SK-N-SH (cell line): ENCODE results near the gene MAN2A1. TPM values are rescaled to one million over a fixed set of nuclear protein-coding genes. Genes with fewer than 3 reads are reported as not detected.

ENCODE experiments used
- CTCF ChIA-PET: fragments of 300-600, 350-600 bp; formaldehyde crosslinking; extraction: SDS; loops from one replicate; lab custom pipeline; 2021; lab: Yijun Ruan, JAX
- POLR2A ChIA-PET: fragments of 350-600 bp; sonication (Branson Sonifier 250); formaldehyde crosslinking; extraction: SDS; loops from one replicate; lab custom pipeline; 2020; ENCODE audit warnings: antibody characterized with exemption, inconsistent platforms; lab: Yijun Ruan, JAX
- DNase-seq: peaks from one replicate; pipeline ENCODE4 v3.0.0; 2012
- H2AFZ ChIP-seq: fragments of 200-600 bp; sonication (generic); 2 replicates; pipeline ENCODE4 v1.8.1; 2016; ENCODE audit warnings: antibody characterized with exemption, mild to moderate bottlenecking, low read depth
- H3F3A ChIP-seq: fragments of 200-600 bp; sonication (generic); replicated peaks from 2 replicates; pipeline ENCODE3; 2016; ENCODE audit warnings: antibody characterized with exemption, mild to moderate bottlenecking; ENCODE audit not compliant: insufficient read depth
- H3K27ac ChIP-seq, 2 experiments: fragments of 200-500 bp in 1 of 2; fragments of 200-600 bp in 1 of 2; sonication (Bioruptor generic) in 1 of 2; sonication (generic), shearing (Covaris generic) in 1 of 2; 2 replicates each; pipeline versions ENCODE4 v1.5.1 to v1.6.1; 2014 to 2016; ENCODE audit warnings: low read depth in 2 of 2, inconsistent platforms in 1 of 2, low read length in 1 of 2, mild to moderate bottlenecking in 1 of 2, mixed read lengths in 1 of 2
- H3K27me3 ChIP-seq: fragments of 200-600 bp; sonication (generic), shearing (Covaris generic); 2 replicates; pipeline ENCODE4 v1.6.1; 2016; ENCODE audit warnings: mixed run types; ENCODE audit not compliant: insufficient read depth
- H3K36me3 ChIP-seq, 2 experiments: fragments of 200-500 bp in 1 of 2; fragments of 200-600 bp in 1 of 2; sonication (Bioruptor generic) in 1 of 2; sonication (generic) in 1 of 2; replicated peaks in 1 of 2; 2 replicates each; pipeline versions ENCODE3 to v1.5.1; 2014 to 2016; ENCODE audit warnings: low read length in 1 of 2, mild to moderate bottlenecking in 1 of 2; ENCODE audit not compliant: insufficient read depth in 2 of 2, control insufficient read depth in 1 of 2
- H3K4me1 ChIP-seq, 2 experiments: fragments of 200-500 bp in 1 of 2; fragments of 200-600 bp in 1 of 2; sonication (Bioruptor generic) in 1 of 2; sonication (generic), shearing (Covaris generic) in 1 of 2; 2 replicates each; pipeline versions ENCODE4 v1.5.1 to v1.6.1; 2014 to 2016; ENCODE audit warnings: low read depth in 1 of 2, low read length in 1 of 2, mixed run types in 1 of 2; ENCODE audit not compliant: insufficient read depth in 2 of 2, control insufficient read depth in 1 of 2
- H3K4me2 ChIP-seq: fragments of 200-600 bp; sonication (generic), shearing (Covaris generic); 2 replicates; pipeline ENCODE4 v1.6.1; 2017; ENCODE audit warnings: mixed run types
- H3K4me3 ChIP-seq, 2 experiments: fragments of 200-500 bp in 1 of 2; fragments of 200-600 bp in 1 of 2; sonication (Bioruptor generic) in 1 of 2; sonication (generic), shearing (Covaris generic) in 1 of 2; 2 replicates each; pipeline versions ENCODE4 v1.5.1 to v1.8.1; 2014 to 2016; ENCODE audit warnings: low read depth in 2 of 2, inconsistent platforms in 1 of 2, low read length in 1 of 2, mild to moderate bottlenecking in 1 of 2, mixed read lengths in 1 of 2, moderate library complexity in 1 of 2
- H3K79me2 ChIP-seq: fragments of 200-600 bp; sonication (generic); 2 replicates; pipeline ENCODE4 v1.8.1; 2017; ENCODE audit warnings: mild to moderate bottlenecking; ENCODE audit not compliant: insufficient read depth
- H3K9ac ChIP-seq: fragments of 200-600 bp; sonication (generic); 2 replicates; pipeline ENCODE4 v1.6.1; 2017; ENCODE audit warnings: mixed run types
- H3K9me2 ChIP-seq: fragments of 200-600 bp; sonication (generic); 2 replicates; pipeline ENCODE4 v1.6.1; 2017; ENCODE audit warnings: mixed run types
- H3K9me3 ChIP-seq: fragments of 200-600 bp; sonication (generic); 2 replicates; pipeline ENCODE4 v1.6.1; 2017; ENCODE audit warnings: mixed run types, mild to moderate bottlenecking, moderate library complexity
- H4K20me1 ChIP-seq: fragments of 200-600 bp; sonication (generic); 2 replicates; pipeline ENCODE4 v1.6.1; 2017; ENCODE audit warnings: mild to moderate bottlenecking, mixed run types; ENCODE audit not compliant: insufficient read depth
- CHD2 ChIP-seq: fragments of 150-350 bp; IDR thresholded peaks from 2 replicates; pipeline ENCODE4 v1.6.1; 2018; ENCODE audit warnings: low read length; ENCODE audit not compliant: partially characterized antibody
- CTCF ChIP-seq: fragments of 200-600 bp; sonication (generic); IDR thresholded peaks from 2 replicates; pipeline ENCODE4 v1.6.1; 2017; ENCODE audit warnings: antibody characterized with exemption, mild to moderate bottlenecking, moderate library complexity
- ELF1 ChIP-seq: IDR thresholded peaks from 2 replicates; pipeline ENCODE4 v1.4.0; 2012
- EP300 ChIP-seq, 2 experiments: IDR thresholded peaks; 2 replicates each; pipeline versions ENCODE4 v1.4.0 to v1.6.1; 2012; ENCODE audit warnings: borderline replicate concordance in 1 of 2, low read depth in 1 of 2, low read length in 1 of 2
- FOXM1 ChIP-seq: IDR thresholded peaks from 2 replicates; pipeline ENCODE4 v1.4.0; 2012; ENCODE audit warnings: low read depth, mild to moderate bottlenecking
- IRF3 ChIP-seq: fragments of 150-350 bp; IDR thresholded peaks from 2 replicates; pipeline ENCODE4 v1.6.1; 2016; ENCODE audit warnings: mild to moderate bottlenecking, low read depth, low read length
- MEF2A ChIP-seq: IDR thresholded peaks from 2 replicates; pipeline ENCODE4 v1.4.0; 2012; ENCODE audit warnings: low read depth, borderline replicate concordance
- MXI1 ChIP-seq: IDR thresholded peaks from 2 replicates; pipeline ENCODE4 v1.6.1; 2012; ENCODE audit warnings: mild to moderate bottlenecking, low read depth, low read length, improper control_type of control experiment
- POLR2AphosphoS5 ChIP-seq: IDR thresholded peaks from 2 replicates; pipeline ENCODE4 v1.6.1; 2012; ENCODE audit warnings: low read depth, low read length
- RAD21 ChIP-seq: IDR thresholded peaks from 2 replicates; pipeline ENCODE4 v1.6.1; 2012; ENCODE audit warnings: mild to moderate bottlenecking, low read length
- REST ChIP-seq: IDR thresholded peaks from 2 replicates; pipeline ENCODE4 v1.6.1; 2012; ENCODE audit warnings: mild to moderate bottlenecking, low read depth, low read length, moderate library complexity
- SIN3A ChIP-seq: IDR thresholded peaks from 2 replicates; pipeline ENCODE4 v1.6.1; 2012; ENCODE audit warnings: low read depth, mild to moderate bottlenecking, low read length, moderate library complexity, borderline replicate concordance
- TCF12 ChIP-seq: IDR thresholded peaks from 2 replicates; pipeline ENCODE4 v1.4.0; 2012
- USF2 ChIP-seq: fragments of 150-350 bp; IDR thresholded peaks from 2 replicates; pipeline ENCODE4 v1.6.1; 2017; ENCODE audit warnings: antibody characterized with exemption, low read length, low read depth, borderline replicate concordance
- YY1 ChIP-seq: IDR thresholded peaks from 2 replicates; pipeline ENCODE4 v1.4.0; 2012; ENCODE audit warnings: low read depth, mild to moderate bottlenecking
- ZBTB33 ChIP-seq: IDR thresholded peaks from 2 replicates; pipeline ENCODE4 v1.4.0; 2012; ENCODE audit warnings: low read depth, borderline replicate concordance
- WGBS: methylation state at CpG from one replicate; pipeline ENCODE4 v1.1.6; 2017; ENCODE audit warnings: low lambda C conversion rate; 5-methylcytosine and 5-hydroxymethylcytosine counted together
- polyA plus RNA-seq, 3 experiments: library from polyadenylated mRNA; depleted of rRNA; stranded (reverse); fragments of >200 nt; gene quantifications; 2 replicates each; pipeline ENCODE4 v1.2.3, GENCODE V29; 2012

The MAN2A1 gene
- polyA plus RNA-seq, 1 of the 3 experiments (the other 2 are of a cell fraction): 19.7 TPM

- no peaks in the 10 kb centered on the region for H3K79me2 ChIP-seq
- no peak overlapping the region for H2AFZ ChIP-seq
- no peaks in the 10 kb centered on the region for H3K27me3 ChIP-seq
- TF ChIP-seq ZBTB33 (no peak), MXI1 (no peak), ELF1 (no peak), IRF3 (no peak), CTCF (no peak), USF2 (no peak), POLR2AphosphoS5 (no peak), FOXM1 (no peak), YY1 (no peak), EP300 (IDR thresholded peaks at IDR 0.05; ENCODE audit: borderline replicate concordance in 1 of 2, low read depth in 1 of 2, low read length in 1 of 2) (no peak)
- POLR2A ChIA-PET: no interaction called here
- H3K4me1 ChIP-seq: peaks cover 0 to 18% of the 10 kb centered on the region in 2 experiments; a peak in 2 of 4 replicates
- no peaks in the 10 kb centered on the region for H3K9me2 ChIP-seq
- no peaks in the 10 kb centered on the region for H3K9me3 ChIP-seq
- 81% methylated on average over 5 of the region's 5 CpGs for WGBS
- H3K36me3 ChIP-seq: no peaks in the 10 kb centered on the region
- peaks cover 5% of the 10 kb centered on the region for H3F3A ChIP-seq
- H3K4me3 ChIP-seq: no peak overlapping the region
- CTCF ChIA-PET: no interaction called here
- no peak for DNase-seq
- H3K27ac ChIP-seq: peak overlapping the region in 1 of 2 experiments; percentile 58; a peak in 2 of 4 replicates
- H4K20me1 ChIP-seq: no peaks in the 10 kb centered on the region
- H3K4me2 ChIP-seq: no peak overlapping the region
- H3K9ac ChIP-seq: no peak overlapping the region
Measured at GRCh38 chr5:109910874-109911273, 221.1 kb downstream of the MAN2A1 start.

GRCh38 chr5:109911731-109912130 lies 222.0 kb downstream of the MAN2A1 start:
- Histone ChIP-seq H3K4me2 (0 out of 2 replicates have a peak overlapping the region, but pooled peaks have one; percentile 14), H3K79me2 (no peaks in the 10 kb centered on the region), H3F3A (peaks cover 5% of the 10 kb centered on the region), H3K9ac (no peak overlapping the region), H3K4me1 (peaks cover 0 to 18% of the 10 kb centered on the region in 2 experiments; a peak in 2 of 4 replicates), H3K36me3 (no peaks in the 10 kb centered on the region), H2AFZ (no peak overlapping the region), H3K4me3 (no peak overlapping the region), H3K9me2 (no peaks in the 10 kb centered on the region), H3K9me3 (no peaks in the 10 kb centered on the region), H4K20me1 (no peaks in the 10 kb centered on the region), H3K27ac (peak overlapping the region; percentile 58 to 78; a peak in 2 of 4 replicates), H3K27me3 (no peaks in the 10 kb centered on the region)
- POLR2A ChIA-PET: no interaction called here
- CTCF ChIA-PET: interaction anchor here (0.7 kb wide), 1 partner anchor 223 kb away, joined by 3 read pairs; no protein-coding TSS in a partner anchor
- 7% methylated on average over 3 of the region's 3 CpGs for WGBS
- DNase-seq: peak; percentile 62
- TF ChIP-seq EP300 (IDR thresholded peaks at IDR 0.05; ENCODE audit: borderline replicate concordance in 1 of 2, low read depth in 1 of 2, low read length in 1 of 2) (peak; percentile 92 to 97), USF2 (no peak), REST (no peak), MEF2A (no peak), FOXM1 (peak; percentile 65; the same call in 1 of the 2 replicates), SIN3A (no peak), POLR2AphosphoS5 (peak; percentile 94), ELF1 (no peak), TCF12 (peak; percentile 100), CHD2 (peak; percentile 92), RAD21 (no peak; the same call in 1 of the 2 replicates)
